NOMO-1 (cell line): ENCODE measurements around the gene APOD.
A peak's percentile ranks its signal among the peaks of the same experiment; 100 is the strongest.

ENCODE experiments used
- DNase-seq, 2 experiments: peaks; one replicate each; lab custom pipeline; 2025; ENCODE audit not compliant: unreplicated experiment in 2 of 2; lab: John Stamatoyannopoulos, UW

The APOD gene

DNA sequence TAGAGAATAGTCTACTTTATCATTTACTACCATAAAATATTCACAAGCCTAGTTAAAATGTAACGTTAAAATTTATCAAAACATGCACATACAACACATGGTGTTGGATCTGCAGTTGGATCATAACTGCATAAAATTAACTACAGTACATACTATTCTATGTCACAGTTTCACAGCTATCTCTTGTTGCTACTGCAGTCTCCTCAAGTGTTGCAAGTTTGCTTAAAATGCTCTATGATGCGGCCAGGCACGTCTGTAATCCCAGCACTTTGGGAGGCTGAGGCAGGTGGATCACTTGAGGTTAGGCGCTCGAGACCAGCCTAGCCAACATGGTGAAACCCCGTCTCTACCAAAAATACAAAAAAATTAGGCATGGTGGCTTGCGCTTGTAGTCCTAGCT is 50.9 kb downstream of the APOD start:
- no peak for DNase-seq

DNA sequence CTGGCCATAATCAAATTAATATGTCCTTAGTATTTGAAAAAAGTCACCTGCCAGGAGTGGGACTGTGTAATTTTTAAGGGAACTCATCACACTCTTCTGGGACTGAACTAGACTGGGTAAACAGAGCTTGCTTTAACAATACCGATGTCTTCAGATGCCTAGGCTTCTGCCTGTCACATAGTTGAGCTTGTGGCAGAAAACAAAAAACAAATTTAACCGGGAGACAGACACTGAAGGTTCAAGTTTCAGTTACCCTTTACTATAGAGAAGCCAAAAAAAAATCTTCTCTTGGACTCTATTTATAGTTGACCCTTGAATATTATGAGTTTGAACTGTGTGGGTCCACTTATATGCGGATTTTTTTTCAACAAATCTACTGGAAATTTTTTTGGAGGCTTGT is 51.4 kb downstream of the APOD start:
- DNase-seq, result no peak

GRCh38 chr3:195531683-195532082 is 52.1 kb downstream of the APOD start:
- DNase-seq, result no peak

DNA sequence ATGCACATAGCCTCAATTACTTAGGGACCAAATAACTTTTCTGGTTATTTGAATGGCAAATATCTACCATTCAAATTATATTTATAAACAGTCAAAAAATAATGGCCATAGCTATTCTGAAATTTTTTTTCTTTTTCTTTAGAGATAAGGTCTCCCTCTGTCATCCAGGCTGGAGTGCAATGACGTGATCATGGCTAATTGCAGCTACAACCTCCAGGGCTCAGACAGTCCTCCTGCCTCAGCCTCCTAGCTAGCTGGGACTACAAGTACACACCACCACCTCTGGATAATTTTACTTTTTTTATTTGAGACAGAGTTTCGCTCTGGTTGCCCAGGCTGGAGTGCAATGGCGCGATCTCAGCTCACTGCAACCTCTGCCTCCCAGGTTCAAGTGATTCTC is 57.2 kb downstream of the APOD start:
- no peak for DNase-seq

- DNase-seq, result no peak
These were observed 59.4 kb downstream of the APOD start for GRCh38 chr3:195524171-195524896.

GRCh38 chr3:195522254-195523023 is 61.3 kb downstream of the APOD start:
- DNase-seq, result peak; percentile 7 to 40
